HEK293 (cell line): Measurements from ENCODE around the gene CLK4.

ENCODE experiments used
- CTCF ChIA-PET: fragments of 350-600 bp; formaldehyde crosslinking; extraction: SDS; loops from one replicate; lab custom pipeline; 2021; ENCODE audit warnings: antibody characterized with exemption; lab: Yijun Ruan, JAX
- POLR2A ChIA-PET: fragments of 300-600 bp; formaldehyde crosslinking; extraction: SDS; loops from one replicate; lab custom pipeline; 2020; ENCODE audit warnings: antibody characterized with exemption, inconsistent platforms; lab: Yijun Ruan, JAX
- H3K27ac ChIP-seq: fragments of 200-500 bp; sonication (Bioruptor generic); 2 replicates; pipeline ENCODE4 v1.5.1; 2014; ENCODE audit warnings: low read depth, low read length, control low read depth, inconsistent platforms; ENCODE audit errors: extremely low read depth
- H3K36me3 ChIP-seq, 2 experiments: fragments of 200-500 bp in 1 of 2; sonication (Bioruptor generic) in 1 of 2; 1 replicate in 1 of 2; 2 replicates in 1 of 2; pipeline ENCODE4 v1.5.1; 2014 to 2017; ENCODE audit warnings: inconsistent platforms in 2 of 2, low read length in 2 of 2; ENCODE audit not compliant: control insufficient read depth in 2 of 2, insufficient read depth in 1 of 2
- H3K4me1 ChIP-seq: fragments of 200-500 bp; sonication (Bioruptor generic); 2 replicates; pipeline ENCODE4 v1.5.1; 2014; ENCODE audit warnings: mild to moderate bottlenecking, low read length, inconsistent platforms; ENCODE audit not compliant: control insufficient read depth, insufficient read depth
- H3K4me3 ChIP-seq: 2 replicates; pipeline ENCODE4 v1.5.1; 2011; ENCODE audit warnings: low read depth, mild to moderate bottlenecking, control low read depth, low read length, moderate library complexity
- H3K9me3 ChIP-seq: fragments of 200-500 bp; sonication (Bioruptor generic); 2 replicates; pipeline ENCODE4 v1.5.1; 2014; ENCODE audit warnings: low read depth, low read length, inconsistent platforms; ENCODE audit not compliant: control insufficient read depth, insufficient read depth
- GLI4 ChIP-seq: fragments of 450-650 bp; formaldehyde crosslinking; IDR thresholded peaks from 2 replicates; pipeline ENCODE4 v1.5.1; 2016; ENCODE audit warnings: missing biosample characterization, missing genetic modification characterization
- KLF1 ChIP-seq: fragments of 450-650 bp; formaldehyde crosslinking; IDR thresholded peaks from 2 replicates; pipeline ENCODE4 v1.5.1; 2016; ENCODE audit warnings: missing biosample characterization, missing genetic modification characterization
- KLF7 ChIP-seq: fragments of 450-650 bp; formaldehyde crosslinking; IDR thresholded peaks from 2 replicates; pipeline ENCODE4 v1.5.1; 2016; ENCODE audit warnings: missing biosample characterization, missing genetic modification characterization, borderline replicate concordance
- TRIM28 ChIP-seq: IDR thresholded peaks from 2 replicates; pipeline ENCODE4 v1.6.1; 2011; ENCODE audit warnings: low read length, control low read depth, borderline replicate concordance
- WT1 ChIP-seq: fragments of 450-650 bp; formaldehyde crosslinking; IDR thresholded peaks from 2 replicates; pipeline ENCODE4 v1.5.1; 2016; ENCODE audit warnings: missing biosample characterization, missing genetic modification characterization
- ZBTB8A ChIP-seq: fragments of 450-650 bp; formaldehyde crosslinking; IDR thresholded peaks from 2 replicates; pipeline ENCODE4 v1.5.1; 2016; ENCODE audit warnings: missing biosample characterization, missing genetic modification characterization
- ZNF132 ChIP-seq: fragments of 450-650 bp; formaldehyde crosslinking; IDR thresholded peaks from 2 replicates; pipeline ENCODE4 v1.5.1; 2017; ENCODE audit warnings: missing biosample characterization, missing genetic modification characterization, borderline replicate concordance
- ZNF2 ChIP-seq: fragments of 450-650 bp; formaldehyde crosslinking; IDR thresholded peaks from 2 replicates; pipeline ENCODE4 v1.5.1; 2016; ENCODE audit warnings: missing biosample characterization, missing genetic modification characterization
- ZNF292 ChIP-seq: fragments of 450-650 bp; formaldehyde crosslinking; IDR thresholded peaks from 2 replicates; pipeline ENCODE4 v1.5.1; 2016; ENCODE audit warnings: low read depth, missing biosample characterization, missing genetic modification characterization, borderline replicate concordance
- ZNF394 ChIP-seq: fragments of 450-650 bp; formaldehyde crosslinking; IDR thresholded peaks from 2 replicates; pipeline ENCODE4 v1.5.1; 2016; ENCODE audit warnings: missing biosample characterization, missing genetic modification characterization, mild to moderate bottlenecking, moderate library complexity, borderline replicate concordance
- ZNF398 ChIP-seq: fragments of 450-650 bp; formaldehyde crosslinking; IDR thresholded peaks from 2 replicates; pipeline ENCODE4 v1.5.1; 2017; ENCODE audit warnings: missing biosample characterization, missing genetic modification characterization
- ZNF416 ChIP-seq: fragments of 450-650 bp; formaldehyde crosslinking; IDR thresholded peaks from 2 replicates; pipeline ENCODE4 v1.5.1; 2016; ENCODE audit warnings: missing biosample characterization, missing genetic modification characterization
- ZNF501 ChIP-seq: fragments of 450-650 bp; formaldehyde crosslinking; IDR thresholded peaks from 2 replicates; pipeline ENCODE4 v1.5.1; 2016; ENCODE audit warnings: missing biosample characterization, missing genetic modification characterization
- ZNF530 ChIP-seq: fragments of 450-650 bp; formaldehyde crosslinking; IDR thresholded peaks from 2 replicates; pipeline ENCODE4 v1.5.1; 2016; ENCODE audit warnings: low read depth, missing biosample characterization, missing genetic modification characterization
- ZNF785 ChIP-seq: fragments of 450-650 bp; formaldehyde crosslinking; IDR thresholded peaks from 2 replicates; pipeline ENCODE4 v1.5.1; 2016; ENCODE audit warnings: missing biosample characterization, missing genetic modification characterization
- ZNF837 ChIP-seq: fragments of 450-650 bp; formaldehyde crosslinking; IDR thresholded peaks from 2 replicates; pipeline ENCODE4 v1.5.1; 2016; ENCODE audit warnings: missing biosample characterization, missing genetic modification characterization
- TF ChIP-seq, protein P1 (sequence below): fragments of 450-650 bp; formaldehyde crosslinking; IDR thresholded peaks from 2 replicates; pipeline ENCODE4 v1.5.1; 2016; ENCODE audit warnings: missing biosample characterization, missing genetic modification characterization
- TF ChIP-seq, protein P2 (sequence below): fragments of 450-650 bp; formaldehyde crosslinking; IDR thresholded peaks from 2 replicates; pipeline ENCODE4 v1.5.1; 2016; ENCODE audit warnings: missing biosample characterization, missing genetic modification characterization, low read depth
- TF ChIP-seq, protein P3 (sequence below): fragments of 450-650 bp; formaldehyde crosslinking; IDR thresholded peaks from 2 replicates; pipeline ENCODE4 v1.5.1; 2016; ENCODE audit warnings: missing biosample characterization, missing genetic modification characterization
- TF ChIP-seq, protein P4 (sequence below): fragments of 450-650 bp; formaldehyde crosslinking; conservative IDR thresholded peaks from 2 replicates; pipeline ENCODE4 v1.5.1; 2016; ENCODE audit warnings: low read depth, missing biosample characterization, missing genetic modification characterization

Gene CLK4

DNA sequence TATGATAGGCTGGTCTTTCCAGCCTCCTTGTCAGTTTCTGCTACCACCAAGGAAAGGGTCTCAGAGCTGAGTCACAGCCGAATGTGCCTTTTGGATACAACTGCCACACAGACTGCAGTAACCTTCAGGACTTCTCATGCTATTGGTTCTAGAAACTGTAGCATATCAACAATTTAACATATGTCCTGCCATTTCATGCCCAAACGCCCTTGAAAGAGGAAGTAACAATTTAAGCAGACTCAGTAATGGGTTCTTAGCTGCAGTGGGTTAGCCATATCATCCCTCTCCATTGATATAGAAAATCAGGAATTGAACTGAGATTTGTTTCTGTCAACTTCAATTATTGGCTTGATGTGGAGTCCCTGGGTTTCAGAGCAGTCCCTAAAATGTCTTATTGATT is 4.1 kb upstream of the CLK4 start:
- ChIA-PET CTCF (interaction anchor here (0.6 to 0.7 kb wide), 3 partner anchors 228 to 1259 kb away, joined by 3 read pairs; no protein-coding TSS in a partner anchor), POLR2A (no interaction called here)
- Histone ChIP-seq H3K4me1 (no peaks in the 10 kb centered on the region; the same call in 1 of the 2 replicates), H3K4me3 (no peak overlapping the region), H3K27ac (no peak overlapping the region), H3K36me3 (no peaks in the 10 kb centered on the region), H3K9me3 (no peaks in the 10 kb centered on the region)
- TF ChIP-seq ZNF292 (no peak), GLI4 (tag by site-specific recombination) (no peak), ZNF394 (tag by site-specific recombination) (no peak), ZNF2 (tag by site-specific recombination) (no peak), KLF1 (tag by site-specific recombination) (no peak), ZNF530 (no peak), ZBTB8A (tag by site-specific recombination) (no peak), ZNF837 (tag by site-specific recombination) (no peak), ZNF132 (tag by site-specific recombination) (no peak), KLF7 (no peak), WT1 (tag by site-specific recombination) (no peak)
- TF ChIP-seq, protein P1, sequence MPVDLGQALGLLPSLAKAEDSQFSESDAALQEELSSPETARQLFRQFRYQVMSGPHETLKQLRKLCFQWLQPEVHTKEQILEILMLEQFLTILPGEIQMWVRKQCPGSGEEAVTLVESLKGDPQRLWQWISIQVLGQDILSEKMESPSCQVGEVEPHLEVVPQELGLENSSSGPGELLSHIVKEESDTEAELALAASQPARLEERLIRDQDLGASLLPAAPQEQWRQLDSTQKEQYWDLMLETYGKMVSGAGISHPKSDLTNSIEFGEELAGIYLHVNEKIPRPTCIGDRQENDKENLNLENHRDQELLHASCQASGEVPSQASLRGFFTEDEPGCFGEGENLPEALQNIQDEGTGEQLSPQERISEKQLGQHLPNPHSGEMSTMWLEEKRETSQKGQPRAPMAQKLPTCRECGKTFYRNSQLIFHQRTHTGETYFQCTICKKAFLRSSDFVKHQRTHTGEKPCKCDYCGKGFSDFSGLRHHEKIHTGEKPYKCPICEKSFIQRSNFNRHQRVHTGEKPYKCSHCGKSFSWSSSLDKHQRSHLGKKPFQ (tag by site-specific recombination) = no peak
- TF ChIP-seq, protein P2, sequence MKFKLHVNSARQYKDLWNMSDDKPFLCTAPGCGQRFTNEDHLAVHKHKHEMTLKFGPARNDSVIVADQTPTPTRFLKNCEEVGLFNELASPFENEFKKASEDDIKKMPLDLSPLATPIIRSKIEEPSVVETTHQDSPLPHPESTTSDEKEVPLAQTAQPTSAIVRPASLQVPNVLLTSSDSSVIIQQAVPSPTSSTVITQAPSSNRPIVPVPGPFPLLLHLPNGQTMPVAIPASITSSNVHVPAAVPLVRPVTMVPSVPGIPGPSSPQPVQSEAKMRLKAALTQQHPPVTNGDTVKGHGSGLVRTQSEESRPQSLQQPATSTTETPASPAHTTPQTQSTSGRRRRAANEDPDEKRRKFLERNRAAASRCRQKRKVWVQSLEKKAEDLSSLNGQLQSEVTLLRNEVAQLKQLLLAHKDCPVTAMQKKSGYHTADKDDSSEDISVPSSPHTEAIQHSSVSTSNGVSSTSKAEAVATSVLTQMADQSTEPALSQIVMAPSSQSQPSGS (tag by site-specific recombination) = no peak
- TF ChIP-seq, protein P3, sequence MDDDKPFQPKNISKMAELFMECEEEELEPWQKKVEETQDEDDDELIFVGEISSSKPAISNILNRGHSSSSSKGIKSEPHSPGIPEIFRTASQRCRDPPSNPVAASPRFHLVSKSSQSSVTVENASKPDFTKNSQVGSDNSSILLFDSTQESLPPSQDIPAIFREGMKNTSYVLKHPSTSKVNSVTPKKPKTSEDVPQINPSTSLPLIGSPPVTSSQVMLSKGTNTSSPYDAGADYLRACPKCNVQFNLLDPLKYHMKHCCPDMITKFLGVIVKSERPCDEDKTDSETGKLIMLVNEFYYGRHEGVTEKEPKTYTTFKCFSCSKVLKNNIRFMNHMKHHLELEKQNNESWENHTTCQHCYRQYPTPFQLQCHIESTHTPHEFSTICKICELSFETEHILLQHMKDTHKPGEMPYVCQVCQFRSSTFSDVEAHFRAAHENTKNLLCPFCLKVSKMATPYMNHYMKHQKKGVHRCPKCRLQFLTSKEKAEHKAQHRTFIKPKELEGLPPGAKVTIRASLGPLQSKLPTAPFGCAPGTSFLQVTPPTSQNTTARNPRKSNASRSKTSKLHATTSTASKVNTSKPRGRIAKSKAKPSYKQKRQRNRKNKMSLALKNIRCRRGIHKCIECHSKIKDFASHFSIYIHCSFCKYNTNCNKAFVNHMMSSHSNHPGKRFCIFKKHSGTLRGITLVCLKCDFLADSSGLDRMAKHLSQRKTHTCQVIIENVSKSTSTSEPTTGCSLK (tag by site-specific recombination) = no peak

- ChIA-PET POLR2A (no interaction called here), CTCF (interaction anchor here (0.6 to 0.7 kb wide), 2 partner anchors 403 to 1259 kb away, joined by 3 read pairs; no protein-coding TSS in a partner anchor)
- TF ChIP-seq TRIM28 = 0 out of 2 replicates have a peak, but pooled peaks have one; percentile 26
- TF ChIP-seq ZNF501 (tag by site-specific recombination) = no peak
- Histone ChIP-seq H3K27ac (no peak overlapping the region), H3K36me3 (no peaks in the 10 kb centered on the region), H3K4me1 (no peaks in the 10 kb centered on the region; the same call in 1 of the 2 replicates), H3K4me3 (no peak overlapping the region), H3K9me3 (no peaks in the 10 kb centered on the region)
Measured at GRCh38 chr5:178630475-178630930, 3.7 kb upstream of the CLK4 start.

- H3K9me3 ChIP-seq = no peaks in the 10 kb centered on the region
- ChIA-PET CTCF (no interaction called here), POLR2A (no interaction called here)
- no peak overlapping the region for H3K27ac ChIP-seq
- H3K36me3 ChIP-seq = peaks cover 0 to 10% of the 10 kb centered on the region in 2 experiments; a peak in 1 of 3 replicates
- H3K4me3 ChIP-seq = peak overlapping the region; percentile 99
- H3K4me1 ChIP-seq = peaks cover 6% of the 10 kb centered on the region
- TF ChIP-seq ZNF416 (tag by site-specific recombination) (no peak), ZNF398 (tag by site-specific recombination) (no peak), ZNF785 (tag by site-specific recombination) (no peak)
- TF ChIP-seq, protein P4, sequence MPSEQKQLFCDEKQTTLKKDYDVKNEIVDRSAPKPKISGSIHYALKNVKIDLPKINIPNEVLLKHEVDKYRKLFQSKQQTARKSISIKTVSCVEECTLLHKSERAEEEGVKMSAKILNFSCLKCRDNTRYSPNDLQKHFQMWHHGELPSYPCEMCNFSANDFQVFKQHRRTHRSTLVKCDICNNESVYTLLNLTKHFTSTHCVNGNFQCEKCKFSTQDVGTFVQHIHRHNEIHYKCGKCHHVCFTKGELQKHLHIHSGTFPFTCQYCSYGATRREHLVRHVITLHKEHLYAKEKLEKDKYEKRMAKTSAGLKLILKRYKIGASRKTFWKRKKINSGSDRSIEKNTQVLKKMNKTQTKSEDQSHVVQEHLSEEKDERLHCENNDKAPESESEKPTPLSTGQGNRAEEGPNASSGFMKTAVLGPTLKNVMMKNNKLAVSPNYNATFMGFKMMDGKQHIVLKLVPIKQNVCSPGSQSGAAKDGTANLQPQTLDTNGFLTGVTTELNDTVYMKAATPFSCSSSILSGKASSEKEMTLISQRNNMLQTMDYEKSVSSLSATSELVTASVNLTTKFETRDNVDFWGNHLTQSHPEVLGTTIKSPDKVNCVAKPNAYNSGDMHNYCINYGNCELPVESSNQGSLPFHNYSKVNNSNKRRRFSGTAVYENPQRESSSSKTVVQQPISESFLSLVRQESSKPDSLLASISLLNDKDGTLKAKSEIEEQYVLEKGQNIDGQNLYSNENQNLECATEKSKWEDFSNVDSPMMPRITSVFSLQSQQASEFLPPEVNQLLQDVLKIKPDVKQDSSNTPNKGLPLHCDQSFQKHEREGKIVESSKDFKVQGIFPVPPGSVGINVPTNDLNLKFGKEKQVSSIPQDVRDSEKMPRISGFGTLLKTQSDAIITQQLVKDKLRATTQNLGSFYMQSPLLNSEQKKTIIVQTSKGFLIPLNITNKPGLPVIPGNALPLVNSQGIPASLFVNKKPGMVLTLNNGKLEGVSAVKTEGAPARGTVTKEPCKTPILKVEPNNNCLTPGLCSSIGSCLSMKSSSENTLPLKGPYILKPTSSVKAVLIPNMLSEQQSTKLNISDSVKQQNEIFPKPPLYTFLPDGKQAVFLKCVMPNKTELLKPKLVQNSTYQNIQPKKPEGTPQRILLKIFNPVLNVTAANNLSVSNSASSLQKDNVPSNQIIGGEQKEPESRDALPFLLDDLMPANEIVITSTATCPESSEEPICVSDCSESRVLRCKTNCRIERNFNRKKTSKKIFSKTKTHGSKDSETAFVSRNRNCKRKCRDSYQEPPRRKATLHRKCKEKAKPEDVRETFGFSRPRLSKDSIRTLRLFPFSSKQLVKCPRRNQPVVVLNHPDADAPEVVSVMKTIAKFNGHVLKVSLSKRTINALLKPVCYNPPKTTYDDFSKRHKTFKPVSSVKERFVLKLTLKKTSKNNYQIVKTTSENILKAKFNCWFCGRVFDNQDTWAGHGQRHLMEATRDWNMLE (tag by site-specific recombination) = 0 out of 2 replicates have a peak, but pooled peaks have one; percentile 16
Measured at GRCh38 chr5:178627259-178627598, 379 bp upstream of the CLK4 start.
